Omental fat pad (tissue), 4 donors: ENCODE measurements around the gene ZSCAN5C. TPM values are rescaled to one million over a fixed set of nuclear protein-coding genes. Genes with fewer than 3 reads are reported as not detected.
"Not testable (repeated sequence)": the region's sequence is repeated elsewhere in the genome, so short reads cannot be mapped to it uniquely, and the experiment has no call there.

ENCODE experiments used
- ATAC-seq: fragments of 150-250 bp; one replicate; pipeline ENCODE4 v1.9.1; 2016; ENCODE audit warnings: mild to moderate bottlenecking, moderate library complexity; ENCODE audit not compliant: low FRiP score
- DNase-seq: peaks from one replicate; pipeline ENCODE4 v3.0.0-alpha.2; 2019; ENCODE audit warnings: low spot score
- CTCF ChIP-seq, 3 donors: fragments of 450-650 bp; IDR thresholded peaks; one replicate each; pipeline ENCODE4 v1.5.1; 2016 to 2017; ENCODE audit warnings: antibody characterized with exemption in 3 of 3, mild to moderate bottlenecking in 3 of 3, moderate library complexity in 2 of 3
- total RNA-seq, 4 donors: library from RNA; depleted of rRNA; stranded (reverse); fragments of >200 nt; gene quantifications; one replicate each; pipeline ENCODE4 v1.1.0, GENCODE V29; 2016

The ZSCAN5C gene
- total RNA-seq, 4 donors from 2014 or later: not detected

- no peak for DNase-seq
- TF ChIP-seq CTCF (IDR thresholded peaks at IDR 0.05): no peak
- no peak for ATAC-seq
These were observed 10.4 kb upstream of the ZSCAN5C start for GRCh38 chr19:56191711-56192110.

- no peak for TF ChIP-seq CTCF (IDR thresholded peaks at IDR 0.05)
- no peak for DNase-seq
- ATAC-seq: no peak
These were observed 8.0 kb upstream of the ZSCAN5C start for GRCh38 chr19:56193981-56194640.

- DNase-seq, ATAC-seq: not testable (repeated sequence)
These were observed 4.4 kb upstream of the ZSCAN5C start, which contains the start of gene ZSCAN5B for GRCh38 chr19:56197646-56198045. Gene ZSCAN5B (minus strand): TSS chr19:56197783. CDS start chr19:56193052, 4,731 bp downstream.

- no peak for TF ChIP-seq CTCF (IDR thresholded peaks at IDR 0.05)
- DNase-seq: no peak
- ATAC-seq: no peak
These were observed 2.4 kb upstream of the ZSCAN5C start for GRCh38 chr19:56199687-56200086.

GRCh38 chr19:56207581-56207980 lies 5.5 kb downstream of the ZSCAN5C start:
- DNase-seq: not testable (repeated sequence)

GRCh38 chr19:56209091-56209490 lies 7.0 kb downstream of the ZSCAN5C start:
- ATAC-seq (no peak), DNase-seq (no peak)
- TF ChIP-seq CTCF (IDR thresholded peaks at IDR 0.05): no peak

More at GRCh38 chr19:56207581-56207980, 5.5 kb downstream of the ZSCAN5C start:
- ATAC-seq: not testable (repeated sequence)

- not testable (repeated sequence) for DNase-seq, ATAC-seq
These were observed 8.0 kb downstream of the ZSCAN5C start for GRCh38 chr19:56210036-56210435.

- no peak for DNase-seq
- ATAC-seq: no peak
- TF ChIP-seq CTCF (IDR thresholded peaks at IDR 0.05): no peak
These were observed 9.6 kb downstream of the ZSCAN5C start for GRCh38 chr19:56211718-56212117.
